ENCODE results near the gene COL18A1.
"Not testable (repeated sequence)": the region's sequence is repeated elsewhere in the genome, so short reads cannot be mapped to it uniquely, and the experiment has no call there.

The COL18A1 gene

DNA sequence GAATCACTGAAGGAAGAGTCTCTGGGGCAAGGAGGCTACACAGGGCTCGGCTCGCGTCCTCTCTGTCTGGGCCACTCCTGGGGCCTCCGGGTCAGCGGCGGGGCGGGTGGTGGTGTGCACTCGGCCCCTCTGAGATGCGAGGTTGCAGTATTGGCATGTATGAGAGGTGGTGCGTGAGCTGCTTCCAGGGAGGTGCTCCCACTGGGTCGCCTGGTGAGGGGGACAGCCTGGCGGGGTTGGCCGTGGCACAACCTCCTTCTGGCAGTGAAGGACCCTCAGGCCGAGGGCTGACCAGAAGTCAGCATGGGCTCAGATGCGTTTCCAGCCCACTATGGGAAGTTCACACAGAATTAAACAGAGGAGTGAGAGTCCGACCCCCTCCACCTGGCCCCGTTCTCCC, 38.5 kb upstream of the COL18A1 start:
- Histone ChIP-seq H3K27ac (peak overlapping the region in 15 of 21 experiments; percentile 1 to 94 (median 62)), H3K4me3 (no peak overlapping the region)

GRCh38 chr21:45366931-45367401, 38.0 kb upstream of the COL18A1 start:
- Histone ChIP-seq H3K4me3 (no peak overlapping the region), H3K27ac (peak overlapping the region in 16 of 21 experiments; percentile 1 to 94 (median 60))

- no peak overlapping the region for H3K4me3 ChIP-seq
- H3K27ac ChIP-seq: peak overlapping the region in 15 of 21 experiments; percentile 1 to 94 (median 59)
These were observed 37.3 kb upstream of the COL18A1 start for GRCh38 chr21:45367402-45368351.

DNA sequence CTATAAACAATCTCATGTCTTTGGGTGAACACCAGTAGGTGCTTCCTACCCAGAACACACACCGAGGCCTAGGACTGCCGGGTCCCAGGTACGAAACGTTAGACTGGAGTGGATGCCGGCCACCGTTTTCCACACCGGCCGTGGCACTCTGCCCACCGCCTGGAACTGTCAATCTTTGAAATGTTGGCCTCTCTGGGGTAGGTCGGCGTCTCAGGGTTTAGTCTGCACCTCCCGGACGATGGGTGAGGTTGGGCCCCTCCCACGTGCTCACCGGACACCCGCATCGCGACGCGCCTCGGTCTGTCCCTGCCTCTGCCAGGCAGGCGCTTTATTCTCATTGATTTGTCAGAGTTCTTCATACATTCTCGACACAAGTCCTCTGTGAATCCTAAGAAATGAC, 35.9 kb upstream of the COL18A1 start:
- H3K27ac ChIP-seq, H3K4me3 ChIP-seq: not testable (repeated sequence)

DNA sequence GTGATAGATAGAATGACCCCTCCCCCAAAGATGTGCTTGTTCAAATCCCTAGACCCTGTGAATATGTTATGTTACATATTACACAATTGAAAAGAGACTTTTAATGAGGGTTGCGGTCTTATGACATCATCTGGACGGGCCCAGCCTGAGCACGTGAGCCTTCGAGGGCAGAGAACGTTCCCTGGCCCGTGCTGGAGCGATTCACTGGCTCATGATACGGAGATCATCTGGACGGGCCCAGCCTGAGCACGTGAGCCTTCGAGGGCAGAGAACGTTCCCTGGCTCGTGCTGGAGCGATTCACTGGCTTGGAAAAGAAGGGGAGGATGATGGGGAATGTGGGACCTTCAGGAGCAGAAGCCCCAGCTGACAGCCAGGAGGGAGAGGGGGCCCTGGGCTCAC, 34.4 kb upstream of the COL18A1 start:
- Histone ChIP-seq H3K27ac (no peak overlapping the region), H3K4me3 (no peak overlapping the region)

GRCh38 chr21:45371081-45371480, 33.9 kb upstream of the COL18A1 start:
- Histone ChIP-seq H3K27ac (no peak overlapping the region), H3K4me3 (no peak overlapping the region)

DNA sequence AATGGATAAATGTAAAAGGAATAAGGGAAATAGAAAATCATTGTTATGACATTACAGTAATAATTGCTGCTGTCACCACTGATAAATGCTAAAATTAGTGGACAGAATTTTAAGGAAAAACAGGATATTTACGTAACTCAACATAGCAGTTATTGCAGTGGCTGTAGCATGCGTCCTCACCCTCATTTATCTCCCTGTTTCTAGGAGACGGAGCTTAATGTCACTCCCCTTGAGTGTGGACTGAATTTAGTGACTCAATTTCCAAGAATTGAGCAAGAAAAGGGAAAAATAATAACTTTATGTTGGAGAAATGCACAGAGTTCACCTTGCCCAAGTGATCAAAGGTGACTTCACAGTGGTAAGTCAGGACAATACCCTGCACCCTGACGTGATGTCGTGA, 33.3 kb upstream of the COL18A1 start:
- Histone ChIP-seq H3K27ac (no peak overlapping the region), H3K4me3 (no peak overlapping the region)

DNA sequence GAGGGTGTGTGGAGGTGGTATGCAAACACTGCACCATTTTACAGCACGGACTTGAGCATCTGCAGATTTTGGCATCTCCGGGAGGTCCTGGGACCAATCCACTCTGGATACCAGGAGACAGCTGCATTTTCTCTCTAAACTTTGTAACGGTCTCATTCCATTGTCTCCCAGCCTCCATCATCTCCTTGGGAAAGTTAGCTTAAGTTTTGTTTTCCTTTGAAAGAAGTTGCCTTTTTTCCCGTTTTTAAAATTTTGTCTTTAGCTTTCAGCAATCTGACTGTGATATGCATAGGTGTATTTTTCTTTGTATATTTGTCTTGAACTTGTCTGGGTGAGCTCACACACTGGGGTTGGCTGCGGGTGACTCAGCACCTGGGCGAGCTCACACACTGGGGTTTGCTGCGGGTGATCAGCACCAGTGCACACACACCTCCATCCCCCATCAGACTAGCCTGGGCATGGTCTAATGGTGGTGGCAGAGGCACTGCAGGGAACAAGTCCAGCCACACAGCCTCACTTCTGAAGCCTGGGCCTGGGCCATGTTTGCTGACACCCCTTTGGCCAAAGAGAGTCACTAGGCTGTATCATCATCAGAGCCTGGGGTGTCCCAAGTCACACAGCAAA, 32.1 kb upstream of the COL18A1 start:
- H3K4me3 ChIP-seq: no peak overlapping the region
- H3K27ac ChIP-seq: no peak overlapping the region

DNA sequence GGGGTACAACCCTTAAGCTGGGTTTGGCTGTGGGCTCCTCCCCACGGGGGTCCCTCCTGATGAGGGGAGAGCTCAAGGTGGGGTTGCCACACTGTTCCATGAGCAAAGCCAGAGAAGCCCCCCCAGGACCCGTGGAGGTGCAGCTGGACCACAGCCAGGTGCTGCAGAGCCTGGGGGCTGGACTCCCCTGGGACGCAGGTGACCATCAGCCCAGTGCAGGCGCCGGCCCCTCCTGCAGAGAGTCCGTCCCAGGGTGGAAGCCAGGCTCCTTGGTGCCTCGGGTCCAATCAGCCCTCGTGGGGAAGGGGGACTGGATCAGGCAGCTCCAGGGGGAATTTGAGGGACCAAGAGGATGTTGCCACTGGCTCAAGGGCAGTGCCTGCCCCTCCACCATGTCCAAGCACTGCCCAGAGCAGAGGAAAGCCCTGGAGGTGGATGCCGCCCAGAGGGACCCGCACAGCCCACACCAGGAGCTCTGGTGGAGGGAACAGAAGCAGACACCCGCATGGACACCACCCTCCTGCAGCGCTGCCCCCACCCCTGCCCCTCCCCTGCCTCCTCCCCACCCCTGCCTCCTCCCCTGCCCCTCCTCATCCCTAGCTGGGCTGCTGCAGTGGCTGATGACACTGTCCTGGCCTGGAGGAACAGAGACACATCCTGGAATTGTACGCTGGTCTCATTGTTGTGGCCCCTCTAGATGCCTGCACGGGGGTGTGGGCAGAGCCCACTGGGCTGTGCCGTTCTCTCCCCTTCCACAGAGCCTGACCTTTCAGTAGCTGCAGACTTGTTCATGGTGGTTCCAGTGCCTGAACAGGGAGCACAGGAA, 30.8 kb upstream of the COL18A1 start:
- Histone ChIP-seq H3K27ac (no peak overlapping the region), H3K4me3 (no peak overlapping the region)

DNA sequence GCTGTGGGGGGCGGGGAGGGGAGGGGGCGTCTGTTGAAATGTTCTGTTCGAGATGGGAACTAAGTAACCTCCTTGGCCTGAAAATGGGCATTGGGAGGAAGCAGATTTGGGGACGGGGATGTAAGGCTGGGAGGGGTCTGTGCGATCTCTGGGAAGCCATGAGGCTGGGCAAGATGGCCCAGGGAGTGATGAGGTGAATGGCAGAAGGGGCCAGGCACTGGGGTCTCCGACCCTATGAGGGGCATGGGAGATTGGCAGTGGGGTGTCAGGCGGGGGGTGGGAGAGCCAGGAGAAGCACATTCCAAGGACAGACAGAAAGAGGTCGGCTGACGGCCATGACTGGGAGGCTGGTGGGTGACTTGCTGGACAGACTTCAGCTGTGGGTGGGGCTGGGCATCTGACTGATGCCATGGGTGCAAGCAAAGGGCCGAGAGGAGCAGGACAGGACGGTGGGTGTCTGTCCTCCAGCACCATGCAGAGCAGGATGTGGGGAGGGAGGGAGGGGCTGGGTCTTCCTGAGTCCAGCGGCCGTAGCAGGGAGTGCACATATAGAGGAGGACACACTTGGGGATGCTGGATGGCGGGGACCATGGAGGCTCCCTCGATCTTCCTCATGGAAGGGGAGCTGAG, 30.0 kb upstream of the COL18A1 start:
- H3K27ac ChIP-seq: no peak overlapping the region
- no peak overlapping the region for H3K4me3 ChIP-seq

DNA sequence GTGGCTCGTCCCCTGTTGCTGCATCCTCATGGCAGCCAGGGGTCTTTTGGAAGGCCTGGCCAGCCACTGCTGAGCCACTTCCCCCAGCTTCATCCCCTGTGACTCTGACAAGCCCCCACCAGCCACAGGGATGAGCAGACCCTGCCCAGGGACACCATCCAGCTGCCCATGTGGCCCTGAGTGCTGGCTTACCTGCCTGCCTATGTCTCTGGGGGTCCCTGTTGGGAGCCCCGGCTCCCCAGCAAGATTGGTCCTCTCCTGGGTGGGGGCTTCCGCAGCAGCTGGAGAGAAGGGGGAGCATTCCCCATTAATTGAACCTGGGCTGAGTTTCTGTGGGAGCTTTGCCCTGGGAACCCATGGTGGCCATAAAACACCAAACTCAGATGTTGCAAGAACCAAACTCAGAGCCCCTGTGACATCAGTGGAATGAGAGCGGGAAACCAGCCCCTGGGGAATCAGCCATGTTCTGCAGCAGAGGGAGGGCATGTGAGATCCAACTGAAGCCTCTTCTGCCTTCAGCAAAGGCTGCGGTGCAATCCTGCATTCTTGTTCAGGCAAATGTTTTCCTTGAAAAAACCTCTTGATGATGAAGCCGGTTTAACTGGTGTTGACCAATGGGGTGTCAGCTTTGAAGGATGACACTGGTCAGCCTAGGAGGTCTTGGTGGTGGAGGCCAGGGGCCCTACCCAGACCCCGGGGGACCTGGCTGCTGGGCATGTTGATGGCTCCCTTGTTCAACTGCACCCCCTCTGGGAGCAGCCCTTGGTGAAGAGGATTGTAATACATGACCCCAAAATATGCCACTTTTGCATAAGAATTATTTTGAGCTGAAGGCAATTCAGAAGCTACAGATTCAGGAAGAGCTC, 28.3 kb upstream of the COL18A1 start:
- Histone ChIP-seq H3K4me3 (no peak overlapping the region), H3K27ac (peak overlapping the region in 1 of 21 experiments; percentile 57)

DNA sequence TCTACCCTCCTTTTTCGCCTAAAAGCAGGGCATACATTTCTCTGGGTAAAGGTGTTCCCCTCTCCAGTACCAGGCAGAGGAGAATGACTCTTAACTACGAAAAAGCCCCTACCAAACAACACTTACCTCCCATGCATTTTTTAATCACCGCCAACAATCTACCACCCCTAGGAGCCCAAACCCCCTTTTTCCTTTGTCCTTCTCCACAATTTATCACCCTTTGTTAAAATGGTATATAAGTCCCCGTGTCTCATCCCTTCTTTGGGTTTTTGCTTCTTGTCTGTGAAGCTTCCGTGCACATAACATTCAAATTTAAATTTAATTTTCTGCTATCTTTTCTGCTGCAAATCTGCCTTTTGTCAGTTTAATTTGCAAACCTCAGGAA, 27.6 kb upstream of the COL18A1 start:
- H3K4me3 ChIP-seq: no peak overlapping the region

DNA sequence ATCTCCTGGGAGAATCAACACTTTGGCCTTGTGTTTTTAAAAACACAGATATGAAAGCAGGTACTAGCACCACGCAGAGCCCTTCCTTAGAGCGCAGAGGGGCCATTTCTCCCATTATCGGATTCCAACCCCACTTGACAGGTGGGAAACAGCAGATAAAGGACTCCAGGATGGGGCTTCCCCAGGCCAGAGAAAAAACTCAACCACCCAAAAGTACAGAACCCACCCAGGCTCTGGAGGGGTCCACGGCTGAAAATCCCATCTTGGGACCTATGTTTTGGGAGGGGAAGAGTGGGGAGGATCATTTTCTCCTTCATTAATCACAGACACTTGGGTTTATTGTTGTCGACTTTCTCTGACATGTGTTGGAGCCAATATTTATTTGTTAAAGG, 27.1 kb upstream of the COL18A1 start:
- H3K27ac ChIP-seq: peak overlapping the region in 13 of 21 experiments; percentile 6 to 80 (median 53)

More for the DNA sequence above, 27.6 kb upstream of the COL18A1 start:
- H3K27ac ChIP-seq: peak overlapping the region in 9 of 21 experiments; percentile 6 to 80 (median 57)

GRCh38 chr21:45378258-45378966, 26.6 kb upstream of the COL18A1 start:
- Histone ChIP-seq H3K4me3 (no peak overlapping the region), H3K27ac (peak overlapping the region in 12 of 21 experiments; percentile 13 to 80 (median 60))

More for the DNA sequence above, 27.1 kb upstream of the COL18A1 start:
- H3K4me3 ChIP-seq: no peak overlapping the region

GRCh38 chr21:45379171-45379900, 25.6 kb upstream of the COL18A1 start:
- Histone ChIP-seq H3K4me3 (no peak overlapping the region), H3K27ac (peak overlapping the region in 2 of 21 experiments; percentile 66 to 80)

GRCh38 chr21:45379901-45380330, 25.0 kb upstream of the COL18A1 start:
- Histone ChIP-seq H3K27ac (no peak overlapping the region), H3K4me3 (no peak overlapping the region)

DNA sequence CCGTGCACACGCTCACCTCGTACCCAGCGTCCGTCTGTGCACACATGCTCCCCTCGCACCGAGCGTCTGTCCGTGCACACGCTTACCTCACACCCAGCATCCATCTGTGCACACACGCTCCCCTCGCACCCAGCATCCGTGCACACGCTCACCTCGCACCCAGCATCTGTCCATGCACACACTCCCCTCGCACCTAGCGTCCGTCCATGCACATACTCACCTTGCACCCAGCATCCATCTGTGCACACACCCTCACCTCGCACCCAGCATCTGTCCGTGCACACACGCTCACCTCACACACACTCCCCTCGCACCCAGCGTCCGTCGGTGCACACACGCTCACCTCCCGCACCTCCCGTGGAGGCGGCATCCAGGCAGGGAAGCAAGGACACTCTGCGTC, 24.4 kb upstream of the COL18A1 start:
- Histone ChIP-seq H3K4me3 (no peak overlapping the region), H3K27ac (no peak overlapping the region)

Data from skin epidermis (tissue), 12 donors.